Stimulated activated CD4-positive, alpha-beta T cell treated with anti-CD3 and anti-CD28 coated beads, TNF-alpha, amount 100 ng/mL, for 1 hour (primary cell): ENCODE results near the gene MPV17.
"Not testable (repeated sequence)": the region's sequence is repeated elsewhere in the genome, so short reads cannot be mapped to it uniquely, and the experiment has no call there.

ENCODE experiments used
- DNase-seq, 3 donors: peaks; one replicate each; pipeline ENCODE4 v3.0.0-alpha.2; 2020; ENCODE audit warnings: low read depth in 3 of 3, low spot score in 1 of 3

Gene MPV17

DNA sequence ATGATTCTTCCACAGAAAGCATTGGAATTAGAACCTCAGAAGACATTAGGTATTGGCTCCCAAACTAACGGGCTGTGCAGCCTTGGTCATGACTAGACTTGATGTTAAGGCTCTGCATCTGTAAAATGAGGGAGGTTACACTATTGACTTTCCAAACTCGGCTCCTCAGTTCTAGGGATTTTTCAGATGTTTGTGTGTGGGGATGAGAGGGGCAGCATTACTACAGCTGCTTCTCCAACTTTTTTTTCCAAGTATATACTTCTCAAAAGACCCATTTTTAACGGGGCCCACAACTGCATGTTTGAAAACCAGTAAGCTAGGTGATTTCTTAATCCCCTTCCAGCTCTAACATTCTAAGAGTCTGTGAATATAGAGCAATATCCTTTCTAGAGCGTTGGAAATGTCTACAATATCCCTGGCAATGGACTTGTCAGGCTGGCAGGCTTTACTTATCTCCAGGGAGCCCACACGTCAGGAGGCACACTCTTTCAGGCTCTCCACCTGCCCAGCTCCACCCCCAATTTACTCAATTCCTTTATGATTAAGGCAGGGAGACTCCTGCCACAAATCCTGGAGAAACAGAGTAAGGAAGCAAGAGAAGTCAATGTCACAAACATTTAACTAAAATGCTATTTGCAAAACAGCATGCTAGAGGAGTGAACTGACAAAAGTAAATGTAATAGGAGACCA, 844 bp upstream of the MPV17 start:
- no peak for DNase-seq

DNA sequence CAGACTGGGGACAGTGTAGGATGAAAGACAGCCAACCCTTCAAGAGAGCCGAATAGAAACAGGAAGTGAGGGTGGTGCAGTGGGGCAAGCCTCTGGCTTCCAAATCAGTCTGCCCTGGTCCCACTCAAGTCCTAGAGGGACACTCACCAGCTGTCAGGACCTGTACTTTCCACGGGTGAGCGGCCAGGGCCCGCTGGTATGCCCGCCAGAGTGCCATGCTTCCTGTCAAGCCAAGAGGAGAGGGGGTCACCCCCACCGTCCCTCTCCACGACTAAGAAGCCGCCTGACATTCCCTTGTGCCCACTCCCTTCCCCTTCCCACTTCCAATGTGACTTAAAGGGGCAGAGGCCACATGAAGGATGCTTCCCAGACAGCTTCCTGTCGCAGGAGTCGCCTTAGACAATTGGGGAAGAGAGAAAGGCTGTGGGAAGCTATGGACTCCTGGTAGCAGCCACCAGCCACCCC, 564 bp downstream of the MPV17 start:
- no peak for DNase-seq

DNA sequence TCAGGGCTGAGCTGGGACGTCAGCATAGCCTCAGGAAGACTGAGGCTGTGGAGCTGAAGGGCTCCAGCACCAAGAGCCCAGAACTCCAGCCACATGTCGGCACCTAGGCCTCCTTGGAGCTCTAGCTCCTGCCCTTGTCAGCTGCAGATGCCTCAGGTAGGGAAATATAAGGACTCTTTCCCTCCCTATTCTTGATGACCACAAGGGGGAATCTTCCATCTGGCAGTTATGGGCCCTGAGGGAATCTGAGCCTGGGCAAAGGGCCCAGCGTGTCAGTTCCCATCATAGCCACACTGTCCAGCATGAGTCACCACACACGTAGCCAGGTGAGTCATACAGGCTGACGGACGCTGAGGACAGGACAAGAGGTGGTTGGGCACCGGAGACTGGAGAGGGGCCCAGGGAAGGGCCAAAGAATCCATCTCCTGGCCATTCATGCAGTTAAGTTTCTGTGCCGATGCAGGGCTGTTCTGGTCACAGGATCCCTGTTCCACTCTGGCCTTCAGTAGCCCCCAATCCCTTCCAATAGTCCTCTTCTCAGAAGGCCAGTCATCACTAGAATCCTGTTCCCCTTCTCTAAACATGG, 1.8 kb downstream of the MPV17 start:
- DNase-seq: no peak

DNA sequence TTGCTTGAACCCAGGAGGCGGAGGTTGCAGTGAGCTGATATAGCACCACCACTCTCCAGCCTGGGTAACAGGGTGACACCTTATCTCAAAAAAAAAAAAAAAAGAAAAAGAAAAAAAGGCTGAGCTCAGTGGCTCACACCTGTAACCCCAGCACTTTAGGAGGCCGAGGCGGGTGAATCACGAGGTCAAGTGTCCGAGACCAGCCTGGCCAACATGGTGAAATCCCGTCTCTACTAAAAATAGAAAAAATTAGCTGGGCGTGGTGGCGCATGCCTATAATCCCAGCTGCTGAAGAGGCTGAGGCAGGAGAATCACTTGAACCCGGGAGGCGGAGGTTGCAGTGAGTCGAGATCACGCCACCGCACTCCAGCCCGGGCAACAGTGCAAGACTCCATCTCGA, 3.1 kb downstream of the MPV17 start:
- DNase-seq: not testable (repeated sequence)

DNA sequence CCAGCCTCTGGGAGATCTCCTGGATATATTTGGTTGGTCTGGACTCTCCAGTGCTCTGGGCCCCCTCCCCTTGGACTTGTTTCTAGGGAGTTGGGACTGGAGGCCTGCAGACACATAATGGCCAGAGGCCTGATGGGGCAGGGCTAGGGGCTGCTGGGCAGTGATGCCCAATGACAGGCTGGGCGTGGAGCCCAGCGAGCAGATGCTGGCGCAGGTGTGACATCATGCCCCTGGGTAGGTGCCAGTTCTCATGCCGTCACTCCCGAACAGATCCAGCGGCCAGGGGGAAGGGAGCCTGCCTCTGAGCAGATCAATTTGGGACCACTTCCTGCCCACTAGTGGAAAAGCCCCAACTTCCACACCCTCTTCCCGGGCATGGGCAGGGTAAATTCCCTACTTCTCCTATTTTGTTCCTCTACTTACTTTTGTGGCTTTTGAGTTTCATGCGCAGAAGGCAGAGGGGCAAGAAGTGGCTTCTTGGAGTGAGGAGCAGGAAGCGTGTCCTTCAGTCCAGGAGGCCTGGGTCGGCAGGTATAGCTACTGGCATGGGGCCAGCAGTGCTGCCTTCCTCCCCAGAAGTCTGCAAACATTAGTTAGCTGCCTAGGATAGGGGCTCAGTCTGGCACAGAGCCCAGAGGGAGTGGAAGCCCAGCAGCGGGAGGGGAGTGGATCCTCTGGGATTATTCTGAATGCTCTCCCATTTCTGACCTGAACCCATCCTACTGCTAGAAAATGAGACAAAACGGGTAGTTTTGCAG, 6.1 kb downstream of the MPV17 start:
- no peak for DNase-seq

DNA sequence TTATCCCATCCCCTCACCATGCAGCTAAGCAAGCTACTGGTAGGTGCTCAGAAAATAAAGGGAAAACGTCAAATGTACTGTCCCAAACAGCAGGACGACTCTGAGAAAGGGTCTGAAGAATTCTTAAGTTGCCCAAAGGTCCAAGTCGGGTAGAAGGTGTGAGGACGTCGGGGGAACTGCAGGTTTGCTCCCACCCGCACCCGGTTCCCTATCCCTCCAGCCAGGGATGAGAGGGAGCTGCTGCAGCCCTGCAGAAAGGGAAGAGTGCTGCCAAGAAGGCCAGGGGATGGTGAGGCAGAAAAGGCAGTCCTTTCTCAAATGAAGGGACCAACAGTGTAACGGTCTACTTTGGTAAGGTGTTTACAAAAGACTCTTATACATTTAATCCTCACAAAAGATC, 7.8 kb downstream of the MPV17 start:
- no peak for DNase-seq

DNA sequence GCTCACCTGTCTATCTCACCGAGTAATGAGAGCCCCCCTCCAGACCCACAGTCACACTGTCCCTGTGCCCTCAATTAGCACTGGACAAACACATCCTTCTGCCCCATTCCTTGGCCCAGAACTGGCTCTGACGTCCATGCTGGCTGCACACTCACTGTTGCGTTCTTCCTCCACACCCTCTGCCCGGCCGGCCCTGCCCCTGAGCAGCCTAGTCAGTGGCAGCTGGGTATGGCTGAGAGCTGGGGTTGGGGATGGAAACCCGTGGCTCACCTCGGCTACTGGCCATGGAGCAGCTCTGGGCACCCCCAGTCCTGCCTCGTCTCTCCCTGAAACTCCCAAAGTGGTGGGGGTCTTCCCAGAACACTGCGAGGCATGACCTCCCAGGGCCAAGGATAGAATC, 8.2 kb downstream of the MPV17 start:
- DNase-seq: no peak

DNA sequence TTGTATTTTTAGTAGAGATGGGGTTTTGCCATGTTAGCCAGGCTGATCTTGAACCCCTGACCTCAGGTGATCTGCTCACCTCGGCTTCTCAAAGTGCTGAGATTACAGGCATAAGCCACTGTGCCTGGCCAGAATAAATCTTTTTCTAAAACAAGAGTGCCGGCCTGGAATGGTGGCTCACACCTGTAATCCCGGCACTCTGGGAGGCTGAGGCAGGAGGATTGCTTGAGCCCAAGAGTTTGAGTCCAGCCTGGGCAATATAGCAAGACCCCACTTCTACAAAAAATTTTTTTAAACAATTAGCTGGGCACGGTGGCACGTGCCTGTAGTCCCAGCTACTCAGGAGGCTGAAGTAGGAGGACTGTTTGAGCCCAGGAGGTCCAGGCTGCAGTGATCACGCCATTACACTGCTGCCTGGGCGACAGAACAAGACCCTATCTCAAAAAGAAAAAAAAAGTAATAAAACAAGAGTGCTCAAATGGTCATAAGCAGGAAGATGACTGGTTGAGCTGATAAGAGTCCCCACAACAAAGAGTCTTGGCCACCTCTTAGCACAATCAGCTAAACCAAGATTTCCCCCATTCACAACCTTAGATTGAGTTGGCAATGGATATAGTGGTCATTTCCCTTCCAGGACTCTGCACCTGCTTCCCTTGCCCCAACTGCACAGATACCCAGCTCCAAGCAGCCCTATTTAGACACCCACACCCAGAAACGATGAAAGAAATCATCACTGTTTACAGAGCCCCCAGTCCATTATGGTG, 8.8 kb downstream of the MPV17 start:
- no peak for DNase-seq

DNA sequence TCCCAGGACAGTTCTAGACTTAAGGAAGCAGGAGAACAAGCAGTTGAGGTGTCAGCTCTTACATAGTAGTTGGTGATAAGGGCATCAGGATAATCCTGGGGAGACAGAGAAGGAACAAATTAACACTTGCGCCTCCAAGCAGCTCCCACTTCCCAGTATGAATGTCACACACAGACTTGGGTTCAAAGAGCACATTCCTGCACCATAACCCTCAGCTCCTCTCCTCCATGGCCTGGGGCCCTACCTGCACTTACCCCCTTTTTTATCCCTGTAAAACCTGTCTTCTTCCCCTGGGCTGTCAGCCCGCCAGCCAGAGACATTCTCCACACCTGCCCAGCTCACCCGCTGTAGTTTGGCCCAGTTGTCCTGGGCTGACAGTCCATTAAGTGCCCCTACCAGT, 10.7 kb downstream of the MPV17 start:
- DNase-seq: no peak

DNA sequence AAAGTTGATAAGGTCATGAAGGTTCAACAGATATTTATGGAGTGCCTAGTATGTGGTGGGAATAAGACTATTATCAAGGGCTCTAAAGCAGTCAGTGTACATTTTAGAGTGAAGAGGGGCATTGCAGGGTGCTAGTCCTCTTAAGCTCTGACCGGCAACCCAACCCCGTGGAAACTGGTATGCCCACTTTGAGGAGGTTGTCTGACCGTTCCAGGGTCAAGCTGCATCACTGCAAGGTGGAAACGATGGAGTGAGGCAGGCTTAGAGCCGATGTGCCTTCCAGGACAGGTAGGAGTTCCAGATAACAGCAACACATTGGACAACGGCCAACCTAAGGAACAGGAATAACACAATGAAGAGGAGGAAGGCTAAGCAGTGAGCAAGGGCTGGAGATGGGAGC, 13.2 kb downstream of the MPV17 start:
- DNase-seq: no peak

DNA sequence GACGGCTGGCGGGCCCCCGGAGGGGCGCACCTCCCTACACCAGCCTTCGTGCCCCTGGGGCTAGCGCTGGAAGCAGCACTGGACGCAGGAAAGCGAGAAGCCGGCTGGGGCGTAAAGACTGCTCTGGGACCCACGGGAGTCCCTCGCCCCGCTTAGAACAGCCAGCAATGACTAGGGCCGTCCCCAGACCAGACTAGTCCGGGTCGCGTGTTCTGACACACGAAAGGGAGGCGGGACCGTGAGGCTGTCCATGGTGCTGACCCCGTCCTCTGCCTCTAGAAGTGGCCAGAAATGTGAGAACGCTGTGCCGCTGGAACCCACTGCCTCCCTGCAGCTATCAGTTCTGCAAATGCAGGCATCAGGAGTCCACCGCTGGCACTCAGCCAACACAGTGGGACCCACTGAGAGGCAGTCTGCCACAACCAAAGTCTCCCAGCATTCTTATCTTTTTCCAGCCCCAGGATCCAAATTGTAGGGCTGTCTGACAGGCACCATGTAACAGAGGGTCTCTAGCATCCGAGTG, 14.5 kb downstream of the MPV17 start, which contains the start of gene UCN:
TSS of gene UCN (minus strand) at position 87 of the 523 bp plus-strand sequence. CDS start 550 bp downstream, outside the sequence.
- no peak for DNase-seq

DNA sequence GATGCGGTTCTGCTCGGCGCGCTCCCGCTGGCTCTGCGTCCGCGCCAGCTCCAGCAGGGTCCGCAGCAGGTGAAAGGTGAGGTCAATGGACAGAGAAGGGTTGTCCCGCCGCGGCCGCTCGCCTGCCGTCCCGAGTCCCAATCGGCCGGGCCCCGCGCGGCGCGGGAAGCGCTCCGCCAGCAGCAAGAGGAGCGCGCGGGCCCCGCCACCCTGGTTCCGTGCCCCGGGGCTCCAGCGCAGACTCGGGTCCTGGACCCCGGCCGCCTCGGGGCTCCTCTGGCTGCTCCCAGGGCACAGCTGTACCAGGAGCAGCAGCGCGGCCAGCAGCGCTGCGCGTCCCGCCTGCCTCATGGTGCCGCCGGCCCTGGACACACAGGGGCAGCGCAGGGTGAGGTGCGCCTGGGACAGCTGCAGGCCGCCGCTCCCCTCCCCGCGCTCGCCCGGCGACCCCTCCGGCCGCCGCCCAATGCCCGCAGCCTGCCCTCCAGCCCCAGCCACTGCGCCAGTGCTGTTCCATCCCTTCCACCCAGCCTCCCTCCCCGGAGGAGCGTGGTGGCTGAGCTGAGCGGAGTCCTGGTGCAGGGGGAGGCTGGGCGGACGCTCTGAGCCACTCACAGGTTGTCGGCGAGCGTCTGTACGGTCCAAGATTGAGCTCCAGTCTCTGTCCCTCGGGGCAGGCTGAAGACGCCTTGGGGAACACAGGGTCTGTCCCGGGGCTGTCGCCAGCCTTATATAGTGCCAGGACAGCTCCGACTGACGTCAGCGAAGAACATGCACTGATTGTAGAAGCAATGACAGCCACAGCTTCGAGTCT, 15.1 kb downstream of the MPV17 start:
- no peak for DNase-seq

DNA sequence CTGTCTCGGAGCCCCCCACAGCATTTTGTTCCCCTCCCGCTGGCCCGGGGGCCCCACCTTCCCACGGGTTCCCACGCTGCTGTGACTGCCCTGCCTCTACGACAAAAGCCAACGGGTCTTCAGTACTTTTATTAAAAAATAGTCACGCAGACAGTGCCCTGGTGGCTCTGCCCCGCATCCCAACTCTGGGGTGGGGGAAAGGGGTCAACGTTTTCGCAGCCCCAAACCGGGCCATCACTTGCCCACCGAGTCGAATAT, 15.7 kb downstream of the MPV17 start:
- DNase-seq: no peak

DNA sequence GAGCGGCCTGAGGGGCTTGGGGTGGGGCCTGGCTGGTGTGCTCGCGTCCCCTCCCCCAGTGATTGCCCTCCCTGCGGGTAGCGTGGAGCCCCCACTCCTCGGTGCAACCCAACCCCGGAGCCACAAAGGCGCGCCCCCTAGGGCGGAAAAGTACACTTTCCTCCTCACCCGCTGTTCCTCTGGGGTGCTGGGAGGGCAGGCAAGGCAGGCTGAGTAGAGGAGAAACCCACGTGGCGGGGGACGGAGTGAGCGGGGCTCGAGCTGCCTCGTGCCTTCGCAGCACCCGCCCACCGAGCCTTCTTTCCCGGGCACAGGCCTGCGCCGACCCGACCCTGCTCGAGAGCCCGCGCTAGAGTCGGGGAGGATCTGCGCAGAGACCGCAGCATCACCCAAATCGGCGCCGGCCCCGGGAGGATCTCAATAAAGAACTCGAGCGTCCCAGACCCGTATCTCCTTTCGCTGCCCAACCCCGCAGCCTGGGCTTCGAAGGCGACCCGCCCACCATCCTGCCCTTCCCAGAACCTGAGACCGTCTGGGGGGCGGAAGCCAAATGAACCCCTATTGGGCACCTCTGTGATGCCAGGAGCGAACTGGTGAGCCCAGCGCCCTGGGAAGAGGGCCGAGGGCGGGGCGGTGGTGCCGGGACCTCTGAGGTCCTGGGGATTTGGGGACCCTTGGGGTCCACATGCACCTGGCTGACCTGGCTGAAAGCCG, 16.2 kb downstream of the MPV17 start:
- DNase-seq: peak in 1 of 3 donors; percentile 31

DNA sequence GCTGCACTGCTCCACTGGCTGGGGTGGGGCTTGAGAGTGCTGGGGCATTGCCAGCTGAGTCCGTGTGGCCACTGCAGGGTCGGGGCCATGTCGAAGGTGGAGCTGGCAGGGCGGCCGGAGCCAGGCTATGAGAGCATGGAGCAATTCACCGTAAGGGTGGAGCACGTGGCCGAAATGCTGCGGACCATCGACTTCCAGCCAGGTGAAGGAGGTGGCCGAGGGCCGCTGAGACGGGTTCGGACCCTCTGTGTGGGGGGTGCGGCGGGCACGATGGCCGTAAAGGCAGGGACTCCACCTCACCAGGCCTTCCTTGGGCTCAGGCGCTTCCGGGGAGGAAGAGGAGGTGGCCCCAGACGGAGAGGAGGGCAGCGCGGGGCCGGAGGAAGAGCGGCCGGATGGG, 16.8 kb downstream of the MPV17 start:
- DNase-seq: no peak

DNA sequence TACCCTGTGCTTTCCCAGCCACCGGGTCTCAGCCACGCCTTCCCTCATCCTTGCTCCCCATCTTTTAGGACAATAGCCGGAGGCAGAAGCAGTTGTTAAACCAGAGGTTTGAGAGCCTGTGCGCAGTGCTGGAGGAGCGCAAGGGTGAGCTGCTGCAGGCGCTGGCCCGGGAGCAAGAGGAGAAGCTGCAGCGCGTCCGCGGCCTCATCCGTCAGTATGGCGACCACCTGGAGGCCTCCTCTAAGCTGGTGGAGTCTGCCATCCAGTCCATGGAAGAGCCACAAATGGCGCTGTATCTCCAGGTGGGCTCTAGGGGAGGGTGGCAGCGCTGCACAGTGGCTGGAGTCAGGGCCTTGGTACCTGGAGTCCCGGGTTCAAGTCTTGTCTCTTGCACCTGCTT, 17.4 kb downstream of the MPV17 start:
- no peak for DNase-seq

DNA sequence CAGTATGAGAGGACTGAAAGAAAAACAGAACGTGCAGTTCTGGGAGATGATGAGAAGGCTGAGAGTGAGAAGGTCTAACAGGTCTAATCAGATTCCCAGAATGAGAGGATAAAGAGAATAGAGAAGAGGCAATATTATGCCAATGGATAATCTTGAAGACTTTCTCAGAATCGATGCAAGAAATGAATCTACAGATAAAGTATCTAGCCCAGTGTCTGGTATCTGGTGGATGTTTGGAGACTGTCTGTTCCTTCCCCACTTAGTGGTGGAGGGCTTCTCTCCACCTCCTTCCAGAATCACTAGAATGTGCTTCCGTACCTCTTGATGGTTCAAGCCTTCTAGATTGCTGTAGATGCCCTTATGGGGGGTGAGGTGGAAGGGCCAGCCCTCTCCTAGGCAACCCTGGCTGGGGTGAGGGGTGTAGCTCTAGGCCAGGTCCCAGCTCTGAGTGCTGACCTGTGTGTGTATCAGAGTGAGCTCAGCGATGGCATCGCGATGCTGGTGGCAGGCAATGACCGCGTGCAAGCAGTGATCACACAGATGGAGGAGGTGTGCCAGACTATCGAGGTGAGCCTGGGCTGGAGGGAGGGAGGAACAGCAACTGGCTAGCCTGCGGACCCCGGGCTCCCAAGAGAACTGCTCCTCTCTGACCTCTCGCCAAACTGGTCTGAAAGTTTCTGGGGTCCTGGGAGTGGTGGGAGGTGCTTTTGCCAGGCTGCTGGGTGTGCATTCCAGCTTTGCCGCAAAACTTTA, 18.2 kb downstream of the MPV17 start:
- no peak for DNase-seq

DNA sequence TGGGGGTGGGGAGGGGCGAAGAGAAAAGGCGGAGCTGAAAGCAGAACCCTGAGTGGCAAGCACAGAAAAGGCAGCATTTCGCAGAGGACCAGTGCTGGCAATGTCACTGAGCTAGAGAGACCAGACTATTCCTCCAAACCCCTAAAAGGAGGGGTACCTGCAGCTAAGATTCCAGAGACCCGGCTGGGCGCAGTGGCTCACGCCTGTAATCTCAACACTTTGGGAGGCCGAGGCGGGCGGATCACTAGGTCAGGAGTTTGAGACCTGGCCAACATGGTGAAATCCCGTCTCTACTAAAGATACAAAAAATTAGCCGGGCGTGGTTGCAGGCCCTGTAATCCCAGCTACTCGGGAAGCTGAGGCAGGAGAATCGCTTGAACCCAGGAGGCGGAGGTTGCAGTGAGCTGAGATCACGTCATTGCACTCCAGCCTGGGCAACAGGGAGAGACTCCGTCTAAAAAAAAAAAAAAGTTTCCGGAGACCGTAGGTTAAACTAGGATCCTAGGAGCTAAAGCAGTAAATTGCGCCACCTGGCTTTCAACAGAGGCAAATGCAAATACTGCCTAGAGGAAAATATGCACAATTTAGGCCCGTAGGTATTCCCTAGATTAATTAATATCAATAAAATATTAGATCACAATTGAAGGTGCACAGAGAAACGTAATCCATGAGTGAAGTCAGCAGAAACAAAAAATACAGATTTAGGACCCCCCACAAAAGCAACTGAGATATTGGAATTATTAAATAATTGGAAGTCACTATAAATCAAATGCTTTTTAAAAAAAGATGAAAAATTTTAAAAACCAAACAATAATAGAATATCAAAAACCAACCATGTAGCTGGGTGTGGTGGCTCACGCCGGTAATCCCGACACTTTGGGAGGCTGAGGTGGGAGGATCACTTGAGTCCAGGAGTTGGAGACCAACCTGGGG, 19.5 kb downstream of the MPV17 start:
- DNase-seq: no peak
